Measurements from ENCODE around the gene SOWAHA.

DNA sequence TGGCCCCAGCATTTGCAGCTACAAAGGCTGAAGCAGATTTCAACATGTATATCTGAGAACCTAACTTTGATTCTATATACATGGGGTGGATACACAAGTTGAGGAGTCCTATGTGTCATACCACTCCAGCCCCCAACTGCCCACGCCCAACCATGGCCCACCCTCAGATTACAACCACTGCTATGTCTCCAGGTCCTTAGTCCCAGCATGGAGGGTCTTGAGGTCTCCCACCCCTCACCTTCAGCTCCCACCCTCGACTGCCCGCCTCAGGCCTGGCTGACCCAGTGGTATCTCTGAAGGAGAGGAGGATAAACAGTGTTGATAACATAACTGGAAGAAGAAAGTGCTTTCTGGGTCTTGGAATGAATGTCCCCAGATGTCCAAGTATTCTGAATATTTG lies 8.2 kb downstream of the SOWAHA start:
- TF ChIP-seq, protein P1, sequence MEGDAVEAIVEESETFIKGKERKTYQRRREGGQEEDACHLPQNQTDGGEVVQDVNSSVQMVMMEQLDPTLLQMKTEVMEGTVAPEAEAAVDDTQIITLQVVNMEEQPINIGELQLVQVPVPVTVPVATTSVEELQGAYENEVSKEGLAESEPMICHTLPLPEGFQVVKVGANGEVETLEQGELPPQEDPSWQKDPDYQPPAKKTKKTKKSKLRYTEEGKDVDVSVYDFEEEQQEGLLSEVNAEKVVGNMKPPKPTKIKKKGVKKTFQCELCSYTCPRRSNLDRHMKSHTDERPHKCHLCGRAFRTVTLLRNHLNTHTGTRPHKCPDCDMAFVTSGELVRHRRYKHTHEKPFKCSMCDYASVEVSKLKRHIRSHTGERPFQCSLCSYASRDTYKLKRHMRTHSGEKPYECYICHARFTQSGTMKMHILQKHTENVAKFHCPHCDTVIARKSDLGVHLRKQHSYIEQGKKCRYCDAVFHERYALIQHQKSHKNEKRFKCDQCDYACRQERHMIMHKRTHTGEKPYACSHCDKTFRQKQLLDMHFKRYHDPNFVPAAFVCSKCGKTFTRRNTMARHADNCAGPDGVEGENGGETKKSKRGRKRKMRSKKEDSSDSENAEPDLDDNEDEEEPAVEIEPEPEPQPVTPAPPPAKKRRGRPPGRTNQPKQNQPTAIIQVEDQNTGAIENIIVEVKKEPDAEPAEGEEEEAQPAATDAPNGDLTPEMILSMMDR (IDR thresholded peaks at IDR 0.05; ENCODE audit: low read length): no peak
- no peak for TF ChIP-seq EZH2 (IDR thresholded peaks at IDR 0.05; ENCODE audit: borderline replicate concordance, low read length)
